Stimulated activated CD4-positive, alpha-beta T cell treated with anti-CD3 and anti-CD28 coated beads, TNF-alpha, amount 100 ng/mL, for 48 hours (primary cell): Measurements from ENCODE around the gene ARL14.
A peak's percentile ranks its signal among the peaks of the same experiment; 100 is the strongest.

ENCODE experiments used
- DNase-seq, 3 donors: peaks; one replicate each; pipeline ENCODE4 v3.0.0-alpha.2; 2020; ENCODE audit warnings: low read depth in 3 of 3

The ARL14 gene

GRCh38 chr3:160676547-160677303 lies at the start of gene ARL14:
Gene ARL14, plus strand, starts transcription at chr3:160677160. Its CDS starts 187 bp downstream, at chr3:160677347.
- DNase-seq, result no peak

- DNase-seq, result no peak
These were observed 47.5 kb upstream of the ARL14 start for GRCh38 chr3:160629491-160629890.

GRCh38 chr3:160633361-160634083 lies 43.4 kb upstream of the ARL14 start:
- no peak for DNase-seq

- no peak for DNase-seq
These were observed 41.7 kb upstream of the ARL14 start for GRCh38 chr3:160635213-160635612.

- no peak for DNase-seq
These were observed 39.9 kb upstream of the ARL14 start for GRCh38 chr3:160637086-160637485.

- DNase-seq, result no peak
These were observed 38.8 kb upstream of the ARL14 start for GRCh38 chr3:160638184-160638583.

GRCh38 chr3:160641665-160642309 lies 35.2 kb upstream of the ARL14 start:
- DNase-seq, result no peak

GRCh38 chr3:160643994-160644393 lies 33.0 kb upstream of the ARL14 start:
- no peak for DNase-seq

- DNase-seq, result no peak
These were observed 32.5 kb upstream of the ARL14 start for GRCh38 chr3:160644491-160644890.

- DNase-seq, result no peak
These were observed 28.3 kb upstream of the ARL14 start for GRCh38 chr3:160648701-160649100.

- no peak for DNase-seq
These were observed 27.4 kb upstream of the ARL14 start for GRCh38 chr3:160649596-160649995.

- DNase-seq, result no peak
These were observed 23.4 kb upstream of the ARL14 start for GRCh38 chr3:160653512-160653911.

GRCh38 chr3:160660902-160661301 lies 16.1 kb upstream of the ARL14 start:
- DNase-seq, result no peak

GRCh38 chr3:160661660-160662059 lies 15.3 kb upstream of the ARL14 start:
- no peak for DNase-seq

GRCh38 chr3:160665231-160665630 lies 11.7 kb upstream of the ARL14 start:
- no peak for DNase-seq

- DNase-seq, result peak in 1 of 3 donors; percentile 8
These were observed 11.0 kb upstream of the ARL14 start for GRCh38 chr3:160665784-160666526.

GRCh38 chr3:160667452-160667851 lies 9.5 kb upstream of the ARL14 start:
- no peak for DNase-seq

GRCh38 chr3:160668454-160668853 lies 8.5 kb upstream of the ARL14 start:
- DNase-seq, result no peak

- DNase-seq, result no peak
These were observed 5.7 kb upstream of the ARL14 start for GRCh38 chr3:160671231-160671630.

- no peak for DNase-seq
These were observed 5.0 kb upstream of the ARL14 start for GRCh38 chr3:160671995-160672394.

- no peak for DNase-seq
These were observed 3.8 kb upstream of the ARL14 start for GRCh38 chr3:160673188-160673587.

- DNase-seq, result no peak
These were observed 1.3 kb upstream of the ARL14 start for GRCh38 chr3:160675566-160676124.
